HG02642 (cell line): ENCODE data around the gene VPS52.
A peak's percentile ranks its signal among the peaks of the same experiment; 100 is the strongest.
"Not testable (repeated sequence)": the region's sequence is repeated elsewhere in the genome, so short reads cannot be mapped to it uniquely, and the experiment has no call there.

Experiments used
- ATAC-seq: cut with Tn5 transposase; IDR thresholded peaks from one replicate; pipeline ENCODE4 v1.9.1; 2021; ENCODE audit warnings: mild to moderate bottlenecking; ENCODE audit not compliant: unreplicated experiment, poor library complexity

VPS52 gene

GRCh38 chr6:33304216-33304615 is 32.5 kb upstream of the VPS52 start:
- ATAC-seq, result no peak

DNA sequence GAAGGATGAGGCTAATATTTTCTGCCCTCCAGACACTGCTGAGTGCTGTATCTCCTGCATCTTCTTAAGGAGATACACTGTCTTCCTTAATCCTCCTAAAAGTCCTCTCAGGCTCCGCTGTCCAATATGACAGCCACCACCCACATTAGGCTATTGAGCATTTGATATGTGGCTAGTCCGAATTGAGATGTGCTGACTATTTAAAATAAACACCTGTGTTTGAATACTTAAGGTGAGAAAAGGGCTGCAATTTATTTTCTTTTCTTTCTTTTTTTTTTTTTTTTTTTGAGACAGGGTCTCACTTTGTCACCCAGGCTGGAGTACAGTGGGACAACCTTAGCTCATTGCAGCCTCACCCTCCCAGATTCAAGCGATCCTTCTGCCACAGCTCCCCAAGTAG is 30.2 kb upstream of the VPS52 start:
- no peak for ATAC-seq

- peak; percentile 80 for ATAC-seq
These were observed 27.7 kb upstream of the VPS52 start for GRCh38 chr6:33299237-33299944.

DNA sequence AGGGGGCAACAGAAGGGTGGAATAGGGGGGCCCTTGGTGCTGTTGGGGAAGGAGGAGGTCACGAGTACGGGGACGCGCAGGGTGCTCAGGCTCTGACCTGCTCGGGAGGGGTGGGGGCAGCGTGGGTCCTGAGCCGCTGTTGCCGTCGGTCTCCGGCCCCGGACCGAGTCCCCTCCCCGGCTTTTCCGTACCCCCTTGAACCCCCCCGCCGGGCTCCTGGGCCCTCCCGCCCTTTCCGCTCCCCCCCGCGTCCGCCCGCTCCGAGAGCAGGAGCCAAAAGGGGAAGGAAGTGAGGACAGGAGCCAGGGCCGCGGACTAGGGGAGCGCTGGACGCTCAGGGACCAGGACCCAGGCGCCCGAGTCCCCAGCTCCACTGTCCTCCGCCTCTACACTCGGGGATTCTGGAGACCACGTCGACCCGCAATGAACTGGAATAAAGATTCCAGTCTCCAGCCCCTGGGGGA is 27.1 kb upstream of the VPS52 start, which contains the start of gene RGL2:
Gene RGL2, minus strand, starts transcription at position 170 of the 464 bp plus-strand sequence. CDS start 332 bp downstream, outside the sequence.
- peak; percentile 26 for ATAC-seq

GRCh38 chr6:33297956-33298772 is 26.5 kb upstream of the VPS52 start:
- ATAC-seq, result no peak

DNA sequence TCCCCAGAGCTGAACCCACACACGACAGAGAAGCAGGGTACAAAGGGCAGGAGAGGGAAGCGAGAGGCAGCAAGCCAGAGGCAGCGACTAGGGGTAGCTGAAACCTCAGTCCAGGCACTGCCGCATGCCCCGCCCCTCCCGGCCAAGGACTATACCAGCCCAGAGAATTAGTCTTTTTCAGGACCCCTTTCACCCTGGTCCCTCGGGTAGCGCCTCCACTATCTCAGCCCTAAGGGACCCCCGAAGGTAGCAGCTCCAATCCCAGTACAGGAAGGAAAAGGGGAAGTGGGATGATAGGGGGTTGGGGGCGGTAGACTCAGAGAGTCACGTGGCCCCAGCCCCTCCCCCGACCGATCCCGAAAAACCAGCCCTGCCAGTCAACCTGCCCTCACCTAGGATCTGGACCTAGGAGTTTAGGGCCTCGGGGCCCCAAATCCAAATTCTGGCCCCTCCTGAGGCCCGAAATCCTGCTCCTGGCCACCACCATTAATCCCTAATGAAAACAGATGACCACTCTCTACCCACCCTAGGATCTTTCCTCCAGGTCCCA is 25.8 kb upstream of the VPS52 start:
- no peak for ATAC-seq

- ATAC-seq, result no peak
These were observed 25.2 kb upstream of the VPS52 start for GRCh38 chr6:33296797-33297405.

DNA sequence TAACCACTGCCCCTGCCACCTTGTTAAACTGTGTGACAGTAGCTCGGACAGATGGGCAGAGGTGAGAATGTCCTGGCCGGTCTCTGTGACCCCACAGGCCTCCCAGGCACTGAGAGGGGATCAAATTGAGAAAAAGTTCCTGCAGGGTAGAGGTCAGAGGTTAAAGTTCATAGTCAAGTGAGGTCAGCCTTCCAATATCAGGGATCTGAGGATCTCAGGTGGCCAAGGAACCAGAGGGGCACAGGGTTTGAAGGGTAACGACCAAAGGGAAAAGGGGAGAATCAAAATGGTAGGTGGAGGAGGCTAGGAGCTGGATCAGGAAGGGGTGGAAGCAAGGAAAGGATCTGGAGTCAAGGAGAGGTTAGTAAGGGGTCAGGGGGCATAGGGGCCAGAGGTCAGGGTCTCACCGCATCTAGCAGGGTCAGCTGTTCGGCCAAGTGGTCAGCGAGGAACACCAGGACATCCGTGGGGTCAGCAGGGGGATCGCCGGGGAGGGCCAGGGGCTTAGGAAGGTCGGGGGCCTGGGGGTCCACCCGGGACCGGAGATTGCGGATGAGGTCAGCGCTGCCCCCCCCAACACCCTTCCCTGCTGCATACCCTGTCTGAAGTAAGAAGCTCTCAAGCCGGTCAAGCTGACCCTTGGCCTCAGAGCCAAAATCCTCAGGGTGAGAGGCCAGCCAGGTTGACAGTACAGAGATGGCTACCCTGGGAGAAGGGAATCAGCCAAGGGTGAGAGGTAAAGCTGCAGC is 24.1 kb upstream of the VPS52 start:
- no peak for ATAC-seq

DNA sequence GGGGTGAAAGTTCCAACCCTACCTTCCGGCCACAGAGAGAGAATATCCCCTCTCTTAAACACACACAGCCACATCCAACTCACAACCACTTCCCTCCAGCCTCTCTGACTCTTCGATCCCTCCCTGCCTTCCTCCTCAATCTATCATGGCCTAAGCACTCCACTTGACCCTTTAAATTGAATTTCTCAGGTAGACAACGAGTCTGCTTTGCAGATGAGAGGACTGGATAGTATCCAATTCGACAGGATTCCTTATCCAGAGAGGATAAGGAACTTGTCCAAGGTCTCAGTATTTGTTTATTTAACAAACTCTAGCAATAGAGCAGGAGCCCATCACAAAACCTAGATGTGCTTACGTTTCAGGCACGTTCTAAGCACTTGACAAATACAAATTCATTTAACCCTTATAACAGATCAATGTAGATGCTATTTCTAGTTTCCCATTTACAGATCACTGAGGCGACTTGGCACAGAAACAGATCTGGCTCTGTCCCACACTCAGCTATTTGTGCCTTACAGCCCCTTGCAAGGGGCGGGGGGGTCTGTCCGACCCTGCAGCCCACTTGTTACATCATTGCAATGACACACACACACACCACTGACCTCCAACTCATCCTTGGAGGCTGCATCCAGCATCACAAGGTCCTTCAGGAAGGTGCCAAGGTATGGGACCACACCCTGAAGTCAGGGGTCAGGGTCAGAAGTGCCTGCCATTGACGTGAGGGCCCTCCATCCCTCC is 22.6 kb upstream of the VPS52 start:
- ATAC-seq, result no peak

DNA sequence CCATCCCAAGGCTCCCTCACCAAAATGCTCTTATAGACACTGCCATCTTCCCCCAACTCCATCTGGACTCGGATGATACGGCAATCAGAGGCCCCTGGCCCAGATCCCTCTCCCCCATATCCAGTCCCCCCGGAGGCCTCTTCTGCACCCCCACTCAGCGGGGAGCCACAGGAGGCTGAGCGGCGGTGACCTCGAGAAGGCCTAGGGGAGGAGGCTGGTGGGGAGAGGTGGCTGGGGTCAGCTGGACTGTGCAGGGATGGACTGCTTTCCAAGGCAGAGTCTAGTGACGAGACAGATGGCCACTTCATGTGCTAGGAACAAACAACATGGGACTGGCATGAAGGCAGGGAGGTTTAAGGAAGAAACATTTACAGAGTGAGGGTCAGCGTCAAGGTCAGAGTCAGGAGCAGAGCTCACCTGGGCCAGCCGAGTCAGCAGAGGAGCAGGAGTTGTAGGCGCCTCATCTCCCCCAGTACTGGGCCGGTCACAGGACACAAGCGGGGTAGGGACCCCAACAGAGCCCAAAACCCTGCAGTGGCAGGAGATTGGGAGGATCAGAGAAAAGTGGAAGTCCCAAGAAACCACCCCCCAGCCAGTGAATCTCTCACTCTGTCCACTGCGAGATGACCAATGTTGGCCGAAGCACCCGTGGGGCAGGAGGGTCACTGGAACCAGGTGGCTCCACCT is 21.5 kb upstream of the VPS52 start:
- no peak for ATAC-seq

- ATAC-seq, result no peak
These were observed 18.8 kb upstream of the VPS52 start for GRCh38 chr6:33290459-33290858.

DNA sequence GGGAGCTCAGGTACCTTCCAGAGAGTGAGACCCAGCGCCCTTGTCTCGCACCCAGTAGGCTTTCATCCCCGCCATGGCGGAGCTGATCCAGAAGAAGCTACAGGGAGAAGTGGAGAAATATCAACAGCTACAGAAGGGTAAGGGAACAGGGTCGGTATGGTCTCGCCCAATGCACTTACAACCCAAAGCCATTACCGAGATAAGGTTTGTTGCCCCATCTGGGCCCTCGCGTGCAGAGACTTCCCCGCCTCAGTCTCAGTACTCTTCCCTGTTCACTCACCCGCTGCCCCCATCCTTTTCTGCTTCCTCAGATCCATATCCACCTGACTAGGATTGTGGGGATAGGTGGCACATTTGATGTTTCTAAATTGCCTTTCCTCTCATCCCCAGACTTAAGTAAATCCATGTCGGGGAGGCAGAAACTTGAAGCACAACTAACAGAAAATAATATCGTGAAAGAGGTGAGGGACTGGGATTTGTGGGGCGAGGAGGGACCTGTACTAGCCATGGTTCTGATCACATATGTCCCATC is 18.2 kb upstream of the VPS52 start:
- ATAC-seq, result no peak

GRCh38 chr6:33288921-33289783 is 17.5 kb upstream of the VPS52 start, which contains the start of the genes PFDN6 and WDR46:
Gene PFDN6, plus strand, starts transcription at chr6:33289601. Its CDS starts 256 bp downstream, at chr6:33289857.
Gene WDR46, minus strand, starts transcription at chr6:33289239. Its CDS starts 69 bp downstream, at chr6:33289170.
- peak; percentile 82 for ATAC-seq

DNA sequence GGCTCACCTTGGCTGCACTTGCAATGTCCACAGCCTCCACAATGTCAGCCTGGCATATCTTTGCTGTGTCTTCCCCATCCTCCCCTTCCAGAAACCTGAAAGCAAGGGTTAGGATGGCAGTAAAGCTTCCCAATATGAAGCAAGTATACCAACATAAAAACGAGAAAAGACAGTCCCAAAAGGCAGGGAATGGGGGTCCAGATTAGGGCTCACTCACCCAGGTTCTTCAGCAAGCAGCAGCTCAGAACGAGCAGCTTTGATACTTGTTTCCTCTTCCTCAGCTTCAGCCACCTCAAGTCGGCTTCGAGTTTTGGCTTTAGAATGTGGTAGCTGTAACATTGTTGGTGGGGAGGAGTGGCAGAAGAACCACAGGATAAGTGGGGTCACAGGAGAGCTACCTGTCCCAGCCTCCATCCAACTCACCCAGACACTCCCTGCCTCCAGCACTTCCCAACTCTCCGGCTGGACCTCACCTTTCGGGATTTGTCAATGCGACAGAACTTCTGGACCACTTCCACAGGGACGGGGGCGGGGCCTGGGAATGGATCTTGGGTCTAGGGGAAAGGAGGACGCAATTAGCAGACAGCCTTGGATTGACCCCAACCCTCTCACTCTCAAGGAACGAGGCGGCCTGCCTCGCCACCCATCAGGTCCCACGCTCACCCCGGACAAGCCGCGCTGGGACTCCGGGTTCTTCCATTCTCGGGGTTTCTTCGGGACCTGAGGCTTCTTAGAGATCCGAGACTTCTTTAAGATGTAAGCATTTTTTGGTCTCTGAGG is 16.7 kb upstream of the VPS52 start:
- ATAC-seq, result no peak

DNA sequence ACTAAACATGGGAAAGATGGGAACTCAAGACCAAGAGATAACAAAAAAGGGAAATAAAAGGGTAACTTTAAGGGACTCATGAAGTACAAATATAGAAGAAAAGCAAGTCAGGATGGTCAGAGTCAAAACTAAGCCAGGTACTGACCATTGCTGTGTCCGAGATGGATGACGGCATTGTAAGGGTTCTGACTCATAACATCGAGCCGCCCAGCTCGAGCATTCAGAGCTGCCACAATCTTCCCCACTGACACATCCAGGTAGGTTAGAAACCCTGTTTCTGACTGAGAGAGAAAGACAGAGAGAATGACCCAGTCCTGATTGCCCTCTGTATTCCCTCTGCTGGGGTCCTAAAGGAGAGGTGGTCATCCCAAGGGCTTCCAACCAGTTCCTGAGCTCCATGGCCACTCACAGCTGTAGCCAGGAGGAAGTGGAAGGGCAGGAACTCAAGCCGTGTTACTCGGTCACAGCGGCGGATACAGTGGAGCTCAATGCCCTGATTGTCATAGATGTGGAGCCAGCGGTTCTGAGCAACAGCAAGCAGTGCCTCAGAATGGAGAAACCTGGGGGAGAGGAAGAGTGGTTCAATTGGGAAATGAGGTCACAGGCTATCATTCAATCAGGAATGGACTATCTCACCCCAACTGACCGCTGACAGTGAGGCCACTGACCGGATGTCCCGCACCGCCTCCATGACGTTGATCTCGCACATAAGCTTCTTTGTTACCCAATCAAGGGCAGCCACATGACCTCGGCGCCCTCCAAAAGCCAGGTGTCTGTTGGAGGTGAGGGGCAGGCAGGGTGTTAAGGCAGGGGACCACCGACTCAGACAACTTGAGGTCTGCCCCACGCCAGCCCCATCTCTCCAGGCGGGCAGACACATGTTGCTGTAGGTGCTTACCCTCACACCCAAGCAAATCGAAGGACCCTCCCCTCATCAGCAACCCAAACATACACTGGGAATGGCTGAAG is 15.6 kb upstream of the VPS52 start:
- ATAC-seq, result no peak

DNA sequence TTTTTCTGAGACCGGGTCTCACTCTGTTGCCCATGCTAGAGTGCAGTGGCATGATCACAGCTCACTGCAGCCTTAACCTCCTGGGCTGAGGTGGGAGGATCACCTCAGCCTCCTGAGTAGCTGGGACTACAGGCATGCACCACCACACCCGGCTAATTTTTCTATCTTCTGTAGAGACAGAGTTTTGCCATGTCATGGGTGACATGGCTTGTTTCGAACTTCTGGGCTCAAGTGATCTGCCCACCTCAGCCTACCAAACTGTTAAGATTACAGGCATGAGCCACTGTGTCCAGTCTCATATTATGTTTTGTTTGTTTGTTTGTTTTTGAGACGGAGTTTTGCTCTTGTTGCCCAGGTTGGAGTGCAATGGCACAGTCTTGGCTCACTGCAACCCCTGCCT is 13.5 kb upstream of the VPS52 start:
- not testable (repeated sequence) for ATAC-seq
